ENCODE measurements around the gene ACER2. TPM values are rescaled to one million over a fixed set of nuclear protein-coding genes. Genes with fewer than 3 reads are reported as not detected.
"Not testable (repeated sequence)": the region's sequence is repeated elsewhere in the genome, so short reads cannot be mapped to it uniquely, and the experiment has no call there.

Gene ACER2
- total RNA-seq, 1 donor from 2014 or later = 9.6 TPM

DNA sequence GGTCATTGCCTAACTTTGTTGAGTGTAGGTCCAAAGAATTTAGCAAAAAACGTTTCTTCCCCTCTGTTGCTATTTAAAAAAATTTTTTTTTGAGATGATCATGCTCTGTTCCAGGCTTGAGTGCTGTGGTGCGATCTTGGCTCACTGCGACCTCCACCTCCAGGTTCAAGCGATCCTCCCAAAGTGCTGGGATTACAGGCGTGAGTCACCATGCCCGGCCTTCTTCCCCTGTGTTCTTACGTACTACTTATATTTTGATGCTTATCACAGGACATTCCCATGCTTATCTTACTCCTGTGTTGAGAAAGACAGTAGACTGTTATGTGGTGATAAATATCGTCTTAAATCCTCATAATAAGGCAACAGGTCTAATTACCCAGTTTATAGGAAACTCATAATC, 2.5 kb downstream of the ACER2 start:
- H3K36me3 Mint-ChIP-seq (ENCODE audit: low read depth, unreplicated experiment) = peaks cover 4% of the 10 kb centered on the region
- peaks cover 13% of the 10 kb centered on the region for H3K4me1 Mint-ChIP-seq (ENCODE audit: unreplicated experiment)
- TF ChIP-seq, protein P1, sequence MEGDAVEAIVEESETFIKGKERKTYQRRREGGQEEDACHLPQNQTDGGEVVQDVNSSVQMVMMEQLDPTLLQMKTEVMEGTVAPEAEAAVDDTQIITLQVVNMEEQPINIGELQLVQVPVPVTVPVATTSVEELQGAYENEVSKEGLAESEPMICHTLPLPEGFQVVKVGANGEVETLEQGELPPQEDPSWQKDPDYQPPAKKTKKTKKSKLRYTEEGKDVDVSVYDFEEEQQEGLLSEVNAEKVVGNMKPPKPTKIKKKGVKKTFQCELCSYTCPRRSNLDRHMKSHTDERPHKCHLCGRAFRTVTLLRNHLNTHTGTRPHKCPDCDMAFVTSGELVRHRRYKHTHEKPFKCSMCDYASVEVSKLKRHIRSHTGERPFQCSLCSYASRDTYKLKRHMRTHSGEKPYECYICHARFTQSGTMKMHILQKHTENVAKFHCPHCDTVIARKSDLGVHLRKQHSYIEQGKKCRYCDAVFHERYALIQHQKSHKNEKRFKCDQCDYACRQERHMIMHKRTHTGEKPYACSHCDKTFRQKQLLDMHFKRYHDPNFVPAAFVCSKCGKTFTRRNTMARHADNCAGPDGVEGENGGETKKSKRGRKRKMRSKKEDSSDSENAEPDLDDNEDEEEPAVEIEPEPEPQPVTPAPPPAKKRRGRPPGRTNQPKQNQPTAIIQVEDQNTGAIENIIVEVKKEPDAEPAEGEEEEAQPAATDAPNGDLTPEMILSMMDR (IDR thresholded peaks at IDR 0.05; ENCODE audit: unreplicated experiment) = no peak
- H3K27me3 Mint-ChIP-seq (ENCODE audit: unreplicated experiment) = peaks cover 12% of the 10 kb centered on the region
- no peak overlapping the region for H3K4me3 Mint-ChIP-seq (ENCODE audit: unreplicated experiment)
- DNase-seq (ENCODE audit: low spot score) = no peak
- no peak overlapping the region for H3K27ac Mint-ChIP-seq (ENCODE audit: unreplicated experiment)
- H3K9me3 Mint-ChIP-seq (ENCODE audit: unreplicated experiment) = no peaks in the 10 kb centered on the region

DNA sequence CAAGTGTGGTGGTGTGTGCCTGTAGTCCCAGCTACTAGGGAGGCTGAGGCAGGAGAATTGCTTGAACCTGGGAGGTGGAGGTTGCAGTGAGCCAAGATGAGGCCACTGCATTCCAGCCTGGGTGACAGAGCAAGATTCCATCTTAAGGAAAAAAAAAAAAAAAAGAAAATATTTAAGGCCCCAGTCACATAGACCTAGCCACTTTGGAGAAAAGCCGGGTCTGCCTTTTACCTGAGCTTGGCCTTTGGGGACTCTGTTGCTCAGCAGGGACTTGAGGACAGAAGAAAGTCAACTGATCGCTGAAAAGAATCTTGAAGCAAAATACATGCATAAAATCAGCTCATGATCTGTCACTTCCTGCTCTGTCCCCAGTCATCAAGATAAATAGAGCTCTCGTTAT, 4.6 kb downstream of the ACER2 start:
- H3K4me3 Mint-ChIP-seq (ENCODE audit: unreplicated experiment); H3K9me3 Mint-ChIP-seq (ENCODE audit: unreplicated experiment); H3K36me3 Mint-ChIP-seq (ENCODE audit: low read depth, unreplicated experiment); H3K27ac Mint-ChIP-seq (ENCODE audit: unreplicated experiment); DNase-seq (ENCODE audit: low spot score): not testable (repeated sequence)
- peaks cover 11% of the 10 kb centered on the region for H3K4me1 Mint-ChIP-seq (ENCODE audit: unreplicated experiment)
- peaks cover 10% of the 10 kb centered on the region for H3K27me3 Mint-ChIP-seq (ENCODE audit: unreplicated experiment)

DNA sequence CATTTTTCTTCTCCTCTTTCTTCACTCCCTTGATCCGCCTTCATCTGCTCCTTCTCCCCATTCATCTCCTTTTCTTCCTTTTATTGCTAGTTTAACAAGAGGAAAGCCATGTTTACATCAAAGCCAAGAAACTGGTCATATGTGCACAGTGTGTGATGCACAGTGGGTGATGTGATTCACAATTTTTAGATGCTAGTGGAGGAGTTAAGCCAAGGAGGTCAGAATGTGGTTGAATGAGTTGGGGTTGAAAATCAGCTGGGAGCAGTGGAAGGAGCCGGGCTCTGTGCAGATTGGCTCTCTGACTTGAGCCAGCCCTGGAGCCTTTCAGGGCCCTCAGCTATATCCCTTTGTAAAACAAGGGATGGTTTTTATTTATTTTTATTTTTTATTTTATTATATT, 7.3 kb downstream of the ACER2 start:
- no peak for DNase-seq (ENCODE audit: low spot score)

DNA sequence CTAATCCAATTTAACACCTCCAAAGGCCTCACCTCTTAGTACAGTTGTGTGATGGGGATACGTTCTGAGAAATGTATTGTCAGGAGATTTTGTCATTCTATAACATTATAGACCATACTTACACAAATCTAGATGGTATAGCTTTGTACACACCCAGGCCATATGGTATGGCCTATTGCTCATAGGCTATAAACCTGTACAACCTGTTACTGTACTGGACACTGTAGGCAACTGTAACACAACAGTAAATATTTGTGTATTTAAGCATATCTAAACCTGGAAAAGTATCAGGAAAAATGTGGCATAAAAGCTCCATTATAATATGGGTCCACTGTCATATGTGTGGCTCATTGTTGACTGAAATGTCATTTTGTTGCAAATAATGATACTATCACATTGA, 12.1 kb downstream of the ACER2 start:
- TF ChIP-seq, protein P1 (IDR thresholded peaks at IDR 0.05; ENCODE audit: unreplicated experiment) = no peak
- H3K4me3 Mint-ChIP-seq (ENCODE audit: unreplicated experiment) = no peak overlapping the region
- H3K27ac Mint-ChIP-seq (ENCODE audit: unreplicated experiment) = no peak overlapping the region

More for the DNA sequence above, 7.3 kb downstream of the ACER2 start:
- H3K4me1 Mint-ChIP-seq (ENCODE audit: unreplicated experiment) = no peaks in the 10 kb centered on the region
- no peaks in the 10 kb centered on the region for H3K27me3 Mint-ChIP-seq (ENCODE audit: unreplicated experiment)
- peaks cover 4% of the 10 kb centered on the region for H3K36me3 Mint-ChIP-seq (ENCODE audit: low read depth, unreplicated experiment)
- TF ChIP-seq, protein P1 (IDR thresholded peaks at IDR 0.05; ENCODE audit: unreplicated experiment) = no peak
- no peaks in the 10 kb centered on the region for H3K9me3 Mint-ChIP-seq (ENCODE audit: unreplicated experiment)
- no peak overlapping the region for H3K27ac Mint-ChIP-seq (ENCODE audit: unreplicated experiment)
- H3K4me3 Mint-ChIP-seq (ENCODE audit: unreplicated experiment) = no peak overlapping the region

DNA sequence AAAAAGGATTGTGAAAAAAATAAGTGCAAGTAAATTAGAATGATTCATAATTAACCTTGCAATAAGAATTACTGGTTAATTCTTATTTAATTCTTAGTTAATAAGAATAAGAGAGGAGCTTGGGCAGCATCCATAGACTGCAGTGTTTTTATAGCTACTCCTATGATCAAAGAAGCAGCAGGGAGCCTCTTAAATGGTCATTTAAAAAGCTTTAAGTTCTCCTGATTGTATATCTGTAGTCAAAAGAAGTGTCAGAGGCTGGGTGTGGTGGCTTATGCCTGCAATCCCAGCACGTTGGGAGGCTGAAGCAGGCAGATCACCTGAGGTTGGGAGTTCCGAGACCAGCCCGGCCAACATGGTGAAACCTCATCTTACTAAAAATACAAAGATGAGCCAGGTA, 14.4 kb downstream of the ACER2 start:
- peaks cover 22% of the 10 kb centered on the region for H3K36me3 Mint-ChIP-seq (ENCODE audit: low read depth, unreplicated experiment)

More for the DNA sequence above, 12.1 kb downstream of the ACER2 start:
- no peak for DNase-seq (ENCODE audit: low spot score)
- Mint-ChIP-seq H3K9me3 (ENCODE audit: unreplicated experiment) (no peaks in the 10 kb centered on the region), H3K36me3 (ENCODE audit: low read depth, unreplicated experiment) (peaks cover 7% of the 10 kb centered on the region), H3K4me1 (ENCODE audit: unreplicated experiment) (peaks cover 13% of the 10 kb centered on the region), H3K27me3 (ENCODE audit: unreplicated experiment) (no peaks in the 10 kb centered on the region)

More for the DNA sequence above, 14.4 kb downstream of the ACER2 start:
- H3K27ac Mint-ChIP-seq (ENCODE audit: unreplicated experiment) = no peak overlapping the region
- peaks cover 15% of the 10 kb centered on the region for H3K4me1 Mint-ChIP-seq (ENCODE audit: unreplicated experiment)
- TF ChIP-seq, protein P1 (IDR thresholded peaks at IDR 0.05; ENCODE audit: unreplicated experiment) = no peak
- DNase-seq (ENCODE audit: low spot score) = no peak
- no peak overlapping the region for H3K4me3 Mint-ChIP-seq (ENCODE audit: unreplicated experiment)
- peaks cover 2% of the 10 kb centered on the region for H3K27me3 Mint-ChIP-seq (ENCODE audit: unreplicated experiment)
- H3K9me3 Mint-ChIP-seq (ENCODE audit: unreplicated experiment) = peaks cover 7% of the 10 kb centered on the region
